GM04503 (cell line): Measurements from ENCODE around the gene KLHL18.
"Not testable (repeated sequence)": the region's sequence is repeated elsewhere in the genome, so short reads cannot be mapped to it uniquely, and the experiment has no call there.

Experiments used
- DNase-seq: peaks from one replicate; pipeline ENCODE4 v3.0.0-alpha.2; 2012; ENCODE audit warnings: low read depth

Gene KLHL18

GRCh38 chr3:47282424-47283192 lies at the start of gene KLHL18, which contains the start of gene KIF9:
Gene KLHL18, plus strand, starts transcription at chr3:47282944. Its CDS starts 22 bp downstream, at chr3:47282966.
Gene KIF9, minus strand, starts transcription at chr3:47282799. Its CDS starts 5,425 bp downstream, at chr3:47277374.
- peak; percentile 73 for DNase-seq

DNA sequence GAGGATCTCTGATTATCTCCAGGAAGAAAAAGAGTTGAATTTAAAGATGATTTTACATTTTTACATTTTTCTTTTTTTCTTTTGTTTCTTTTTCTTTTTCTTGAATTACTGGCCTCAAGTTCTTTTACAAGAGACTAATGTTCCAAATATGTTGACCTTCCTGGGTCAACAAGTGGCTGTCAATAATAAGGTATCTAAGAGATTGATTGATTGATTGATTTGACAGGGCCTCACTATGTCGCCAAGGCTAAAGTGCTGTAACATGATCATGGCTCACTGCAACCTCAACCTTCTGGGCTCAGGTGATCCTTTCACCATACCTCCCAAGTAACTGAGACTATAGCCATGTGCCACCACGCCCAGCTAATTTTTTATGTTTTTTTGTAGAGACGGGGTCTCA lies 44.7 kb upstream of the KLHL18 start:
- DNase-seq: no peak

DNA sequence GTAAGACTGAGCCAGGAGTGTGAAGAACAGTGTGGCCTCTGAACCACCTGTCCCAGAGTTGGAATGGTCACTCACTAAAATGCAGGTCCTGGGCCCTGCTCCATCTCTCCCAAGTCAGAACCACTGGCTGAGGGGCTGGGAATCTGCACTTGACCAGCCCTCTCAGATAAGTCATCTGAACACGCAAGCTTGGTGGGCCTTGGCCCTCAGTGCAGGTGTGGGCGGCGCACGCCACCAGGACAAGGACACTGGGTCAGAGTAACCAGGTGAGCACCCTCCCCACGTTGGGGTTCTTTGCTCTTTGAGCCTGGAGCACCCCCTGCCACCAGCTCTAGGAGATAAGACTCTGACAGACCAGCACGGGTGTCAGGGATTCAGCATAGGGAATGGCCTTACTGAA lies 42.8 kb upstream of the KLHL18 start:
- DNase-seq: no peak

- no peak for DNase-seq
Observed at GRCh38 chr3:47243419-47244147, 39.2 kb upstream of the KLHL18 start.

GRCh38 chr3:47244531-47245100 lies 38.1 kb upstream of the KLHL18 start:
- DNase-seq: no peak

- no peak for DNase-seq
Observed at GRCh38 chr3:47245271-47245670, 37.5 kb upstream of the KLHL18 start.

DNA sequence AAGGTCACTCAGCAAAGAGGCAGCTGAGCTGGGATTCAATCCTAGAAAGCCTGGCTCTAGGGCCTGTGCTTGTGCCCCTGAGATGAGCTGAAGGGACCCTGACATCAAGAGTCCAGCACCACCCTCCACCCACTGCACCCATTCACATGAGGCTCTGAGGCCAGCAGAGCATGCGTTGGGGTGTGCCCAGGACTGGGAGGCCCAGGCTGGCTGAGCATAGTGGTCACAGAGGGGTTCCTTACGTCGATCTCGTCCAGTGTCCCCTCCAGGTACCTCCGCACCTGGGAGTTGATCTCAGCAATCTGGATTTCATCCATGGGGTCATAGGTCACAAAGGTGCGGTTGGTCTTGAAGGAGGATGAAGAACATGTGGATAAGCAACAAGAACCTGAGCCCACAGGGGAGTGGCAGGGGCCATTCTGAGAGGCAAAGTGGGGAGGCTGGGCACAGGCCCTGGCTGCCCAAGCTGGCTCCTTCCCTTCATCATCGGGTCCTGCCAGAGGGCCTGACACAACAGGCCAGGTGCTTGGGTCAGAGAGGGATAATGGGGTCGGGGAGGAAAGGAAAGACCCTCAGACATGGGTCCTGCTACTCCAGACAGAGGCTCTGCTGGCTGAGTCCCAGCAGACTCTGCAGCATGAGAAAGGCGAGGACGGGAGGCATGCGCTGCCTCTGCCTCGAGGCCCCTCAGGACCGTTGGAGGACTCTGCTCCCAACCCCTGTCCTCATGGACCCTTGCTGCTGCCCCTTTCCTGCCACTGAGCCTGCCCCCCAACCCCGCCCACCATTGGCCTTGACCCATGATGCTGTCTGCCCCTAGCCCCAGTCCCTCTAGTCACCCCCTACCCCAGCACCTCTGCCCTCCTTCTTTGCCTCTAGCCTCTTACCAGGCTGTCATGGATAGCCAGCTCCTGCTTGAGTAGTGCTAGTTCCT lies 35.3 kb upstream of the KLHL18 start:
- no peak for DNase-seq

DNA sequence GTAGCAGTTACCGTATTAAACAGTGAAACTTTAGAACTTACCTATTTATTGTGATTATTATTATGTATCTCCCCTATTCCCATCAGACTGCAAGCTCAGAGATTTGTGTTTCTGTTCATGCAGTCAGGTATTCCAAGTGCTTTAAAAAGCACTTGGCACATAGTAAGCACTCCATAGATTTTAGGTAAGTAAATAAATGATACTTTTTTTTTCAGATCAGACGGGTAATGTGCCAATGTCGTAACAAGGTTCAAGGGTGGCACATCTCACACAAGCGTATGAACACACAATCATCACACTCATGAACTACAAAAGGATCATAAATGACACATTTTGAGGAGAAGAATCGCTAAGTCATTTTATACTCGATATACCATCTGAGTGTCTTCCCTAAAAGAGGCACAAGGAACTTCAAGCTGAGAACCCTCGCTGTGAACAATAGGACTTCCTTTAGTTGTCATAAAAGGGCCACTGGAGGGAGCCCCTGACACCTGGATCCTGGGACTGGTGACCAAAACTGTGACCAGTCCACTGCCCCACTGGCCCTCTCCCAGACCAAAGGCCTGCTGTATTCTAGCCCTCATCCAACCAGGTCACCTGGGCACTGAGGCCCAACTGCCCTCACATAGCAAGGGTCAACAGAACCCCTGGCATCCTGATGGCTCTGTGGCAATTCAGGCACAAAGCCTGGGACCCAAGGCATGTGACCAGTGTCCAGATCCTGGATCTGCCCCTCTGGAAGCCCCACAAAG lies 32.3 kb upstream of the KLHL18 start:
- peak; percentile 3 for DNase-seq

- DNase-seq: not testable (repeated sequence)
Observed at GRCh38 chr3:47251085-47251484, 31.7 kb upstream of the KLHL18 start.

DNA sequence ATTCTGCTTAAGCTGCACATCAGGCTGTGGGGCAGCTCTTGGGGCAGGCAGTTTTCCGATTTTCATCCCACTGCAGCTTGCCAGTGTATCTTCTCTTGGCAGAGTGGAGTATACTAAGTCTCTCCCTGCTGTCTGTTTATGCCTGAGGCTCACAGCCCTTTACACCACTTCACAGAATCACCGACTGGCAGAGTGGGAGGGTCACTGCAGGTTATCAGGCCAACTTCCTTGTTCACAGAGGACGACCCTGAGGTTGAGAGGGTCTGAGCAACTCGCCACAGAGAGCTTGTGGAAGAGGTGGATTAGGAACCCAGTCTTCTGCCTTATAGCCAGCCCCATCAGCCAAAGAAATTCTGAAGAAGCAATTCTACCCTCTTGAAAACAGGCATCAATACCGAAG lies 31.1 kb upstream of the KLHL18 start:
- no peak for DNase-seq

- not testable (repeated sequence) for DNase-seq
Observed at GRCh38 chr3:47256331-47256730, 26.4 kb upstream of the KLHL18 start.

DNA sequence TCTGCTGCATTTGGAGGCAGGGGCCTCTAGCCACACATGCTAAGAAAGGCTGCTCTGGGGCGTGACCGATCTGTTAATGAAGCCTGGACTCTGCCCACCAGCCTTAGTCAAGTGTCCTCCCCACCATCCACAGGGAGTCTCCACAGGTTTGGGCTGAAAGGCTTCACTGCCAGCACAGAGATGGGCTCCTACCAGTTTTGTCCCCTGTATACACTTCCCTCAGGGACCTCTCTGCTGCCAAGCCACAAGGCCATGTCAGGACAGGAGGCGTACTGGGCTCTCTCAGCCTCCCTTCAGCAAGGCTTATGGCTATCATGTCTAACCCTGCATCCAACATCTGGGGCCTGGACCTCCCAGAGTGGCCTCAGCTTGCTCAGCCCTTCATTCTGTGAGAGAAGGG lies 23.6 kb upstream of the KLHL18 start:
- no peak for DNase-seq

- DNase-seq: no peak
Observed at GRCh38 chr3:47260605-47261004, 22.1 kb upstream of the KLHL18 start.

GRCh38 chr3:47261301-47261700 lies 21.4 kb upstream of the KLHL18 start:
- no peak for DNase-seq

DNA sequence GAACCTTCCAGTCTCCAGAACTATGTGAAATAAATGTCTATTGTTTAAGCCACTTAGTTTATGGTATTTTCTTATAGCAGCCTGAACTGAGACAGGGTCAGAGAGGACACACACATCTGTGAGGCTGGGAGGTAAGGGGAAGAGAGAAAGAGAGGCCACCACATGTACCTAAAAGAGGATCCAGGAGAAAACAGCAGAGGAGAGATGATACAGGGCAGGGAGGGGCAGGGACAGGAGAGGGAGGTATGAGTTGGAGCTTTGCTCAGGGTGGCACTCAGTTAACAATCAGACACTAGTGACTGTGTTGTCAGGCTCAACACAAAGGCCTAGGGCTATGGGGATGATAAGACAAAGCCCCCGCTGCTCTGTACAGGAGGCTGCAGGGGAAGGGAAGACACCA lies 17.7 kb upstream of the KLHL18 start:
- DNase-seq: no peak

GRCh38 chr3:47265725-47266428 lies 16.9 kb upstream of the KLHL18 start:
- DNase-seq: no peak

GRCh38 chr3:47266709-47267489 lies 15.8 kb upstream of the KLHL18 start:
- DNase-seq: peak; percentile 68

- DNase-seq: no peak
Observed at GRCh38 chr3:47267490-47267824, 15.3 kb upstream of the KLHL18 start.

DNA sequence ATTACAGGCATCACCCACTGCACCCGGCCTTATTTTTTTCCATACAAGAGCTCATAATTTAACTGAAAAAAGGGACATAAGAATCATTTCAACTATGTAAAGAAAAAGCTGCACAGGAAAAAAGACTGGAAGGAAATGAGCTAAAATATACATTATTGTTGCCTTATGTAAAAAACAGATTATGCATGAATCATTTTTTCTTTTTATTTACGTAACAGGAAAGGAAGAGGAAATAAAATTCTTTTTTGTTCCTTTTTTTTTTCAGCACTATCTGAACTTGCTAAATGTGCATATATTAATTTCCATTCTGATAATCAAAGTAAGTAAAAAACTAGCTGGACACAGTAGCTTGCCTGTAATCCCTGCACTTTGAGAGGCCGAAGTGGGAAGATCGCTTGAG lies 12.2 kb upstream of the KLHL18 start:
- DNase-seq: no peak

- no peak for DNase-seq
Observed at GRCh38 chr3:47273564-47273963, 9.2 kb upstream of the KLHL18 start.
